ENCODE data around the gene DGUOK. TPM values are rescaled to one million over a fixed set of nuclear protein-coding genes. Genes with fewer than 3 reads are reported as not detected.
A peak's percentile ranks its signal among the peaks of the same experiment; 100 is the strongest.
"Not testable (repeated sequence)": the region's sequence is repeated elsewhere in the genome, so short reads cannot be mapped to it uniquely, and the experiment has no call there.

The DGUOK gene
- total RNA-seq (51.6 and 54.3 TPM in 2 replicates), polyA plus RNA-seq (83.2 and 93.7 TPM in 2 replicates), polyA minus RNA-seq (ENCODE audit: low replicate concordance) (39.6 and 40.5 TPM in 2 replicates)
- 96.7 and 104 TPM in 2 replicates for polyA plus RNA-seq (2012)

DNA sequence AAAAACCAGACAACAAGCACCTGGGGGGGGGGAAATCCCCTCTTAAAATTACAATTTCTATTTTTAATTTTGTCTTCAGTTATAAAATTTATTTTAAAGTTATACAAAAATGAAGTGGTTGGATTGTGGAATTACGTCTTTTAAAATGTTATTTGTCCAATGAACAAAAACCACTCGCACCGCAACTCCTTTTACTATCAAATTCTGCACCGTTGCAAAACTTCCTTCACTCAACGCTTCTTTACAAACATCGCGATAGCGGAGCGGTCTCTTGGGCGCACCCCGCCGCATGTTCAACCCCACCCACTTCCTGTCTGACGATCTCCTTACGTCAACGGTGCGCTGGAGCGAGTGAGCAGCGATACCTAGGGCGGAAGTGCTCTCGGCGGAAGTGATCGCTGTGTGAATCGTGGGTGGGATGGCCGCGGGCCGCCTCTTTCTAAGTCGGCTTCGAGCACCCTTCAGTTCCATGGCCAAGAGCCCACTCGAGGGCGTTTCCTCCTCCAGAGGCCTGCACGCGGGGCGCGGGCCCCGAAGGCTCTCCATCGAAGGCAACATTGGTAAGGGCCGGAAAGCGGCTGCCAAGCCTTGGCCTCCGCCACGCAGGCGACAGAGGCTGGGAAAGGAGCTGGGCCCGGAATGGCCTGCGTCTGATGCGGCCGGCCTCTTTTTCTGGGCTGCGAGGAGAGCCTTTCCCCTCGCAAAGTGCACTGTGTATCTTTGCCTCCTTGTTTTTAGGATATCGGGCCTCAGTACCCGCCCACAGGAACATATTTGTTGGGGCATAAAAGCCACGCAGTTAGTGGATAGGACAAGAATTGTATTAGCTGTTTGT, at the start of gene DGUOK:
TSS of gene DGUOK (plus strand) at position 388 of the 835 bp plus-strand sequence. CDS start at position 419, 31 bp downstream.
- Histone ChIP-seq H3K4me3 (replicated peaks in 1 of 4; ENCODE audit: control extremely low read depth in 1 of 4, insufficient read depth in 1 of 4, low read depth in 3 of 4, low read length in 4 of 4) (peak within 1 kb of the TSS; percentile 33 to 97 (median 70)), H3K79me2 (ENCODE audit: control insufficient read depth, insufficient read depth, low read length) (peaks cover 40% of the 10 kb centered on the region), H2AFZ (ENCODE audit: low read length) (peak within 1 kb of the TSS; percentile 5), H4K20me1 (ENCODE audit: control insufficient read depth, extremely low read depth, insufficient read depth, low read length) (no peaks in the 10 kb centered on the region), H3K9me3 (ENCODE audit: control insufficient read depth, insufficient read depth, low read depth, low read length) (no peaks in the 10 kb centered on the region), H3K27me3 (ENCODE audit: control insufficient read depth, insufficient read depth, low read length) (no peaks in the 10 kb centered on the region), H3K4me2 (ENCODE audit: extremely low read depth, insufficient read depth, low read length) (peak within 1 kb of the TSS; percentile 62), H3K36me3 (ENCODE audit: control insufficient read depth, insufficient read depth, low read length) (no peaks in the 10 kb centered on the region), H3K4me1 (ENCODE audit: control insufficient read depth, extremely low read depth, insufficient read depth, low read length) (peaks cover 2% of the 10 kb centered on the region), H3K27ac (ENCODE audit: insufficient read depth, low read length) (peak within 1 kb of the TSS; percentile 82), H3K9ac (ENCODE audit: insufficient read depth, low read length) (peak within 1 kb of the TSS; percentile 89)
- TF ChIP-seq, protein P1, sequence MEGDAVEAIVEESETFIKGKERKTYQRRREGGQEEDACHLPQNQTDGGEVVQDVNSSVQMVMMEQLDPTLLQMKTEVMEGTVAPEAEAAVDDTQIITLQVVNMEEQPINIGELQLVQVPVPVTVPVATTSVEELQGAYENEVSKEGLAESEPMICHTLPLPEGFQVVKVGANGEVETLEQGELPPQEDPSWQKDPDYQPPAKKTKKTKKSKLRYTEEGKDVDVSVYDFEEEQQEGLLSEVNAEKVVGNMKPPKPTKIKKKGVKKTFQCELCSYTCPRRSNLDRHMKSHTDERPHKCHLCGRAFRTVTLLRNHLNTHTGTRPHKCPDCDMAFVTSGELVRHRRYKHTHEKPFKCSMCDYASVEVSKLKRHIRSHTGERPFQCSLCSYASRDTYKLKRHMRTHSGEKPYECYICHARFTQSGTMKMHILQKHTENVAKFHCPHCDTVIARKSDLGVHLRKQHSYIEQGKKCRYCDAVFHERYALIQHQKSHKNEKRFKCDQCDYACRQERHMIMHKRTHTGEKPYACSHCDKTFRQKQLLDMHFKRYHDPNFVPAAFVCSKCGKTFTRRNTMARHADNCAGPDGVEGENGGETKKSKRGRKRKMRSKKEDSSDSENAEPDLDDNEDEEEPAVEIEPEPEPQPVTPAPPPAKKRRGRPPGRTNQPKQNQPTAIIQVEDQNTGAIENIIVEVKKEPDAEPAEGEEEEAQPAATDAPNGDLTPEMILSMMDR (conservative IDR thresholded peaks at IDR 0.05 in 1 of 2, IDR thresholded peaks at IDR 0.05 in 1 of 2; ENCODE audit: low read depth in 1 of 2, low read length in 2 of 2): no peak
- TF ChIP-seq EZH2 (IDR thresholded peaks at IDR 0.05; ENCODE audit: low read length, missing control alignments): no peak
- peak; percentile 99 to 100 for DNase-seq (ENCODE audit: low read depth in 2 of 2)

DNA sequence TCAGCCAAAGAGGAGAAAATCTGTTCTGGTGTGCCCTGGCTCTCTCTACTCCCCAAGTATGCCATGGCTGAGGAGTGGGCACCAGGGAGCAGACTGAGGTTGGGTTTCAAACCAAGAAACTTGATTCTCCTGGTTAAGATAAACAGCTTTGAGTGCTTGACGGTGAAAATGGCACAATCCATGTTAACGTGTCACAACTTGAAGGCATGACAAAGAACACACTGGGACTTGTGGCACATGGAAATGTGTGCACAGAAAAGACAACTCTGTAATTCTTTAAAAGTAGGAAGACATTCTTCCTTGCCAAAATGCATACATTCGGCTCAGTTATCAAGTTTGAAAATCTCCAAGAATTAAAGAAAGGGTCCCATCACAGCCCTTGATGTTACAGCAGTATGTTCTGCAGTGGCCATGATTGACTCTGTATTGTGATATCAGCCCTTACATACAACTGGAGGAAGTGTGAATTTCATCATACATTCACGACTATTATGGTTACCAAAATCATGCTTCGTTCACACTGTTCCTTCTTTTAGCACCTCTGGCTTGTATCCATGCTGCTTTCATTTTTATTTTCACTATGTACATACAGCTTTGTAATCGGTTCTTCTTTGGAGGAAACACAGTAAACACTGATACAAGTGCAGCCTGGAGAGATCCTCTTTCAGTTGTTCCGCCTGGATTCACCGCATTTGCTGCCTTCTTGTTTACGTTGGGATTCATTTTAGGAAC, 49.4 kb upstream of the DGUOK start:
- Histone ChIP-seq H3K9ac (ENCODE audit: insufficient read depth, low read length) (no peak overlapping the region), H3K27ac (ENCODE audit: insufficient read depth, low read length) (no peak overlapping the region), H3K27me3 (ENCODE audit: control insufficient read depth, insufficient read depth, low read length) (no peaks in the 10 kb centered on the region), H3K79me2 (ENCODE audit: control insufficient read depth, insufficient read depth, low read length) (no peaks in the 10 kb centered on the region), H3K4me3 (replicated peaks in 1 of 4; ENCODE audit: control extremely low read depth in 1 of 4, insufficient read depth in 1 of 4, low read depth in 3 of 4, low read length in 4 of 4) (no peak overlapping the region), H3K36me3 (ENCODE audit: control insufficient read depth, insufficient read depth, low read length) (no peaks in the 10 kb centered on the region), H3K4me2 (ENCODE audit: extremely low read depth, insufficient read depth, low read length) (no peak overlapping the region), H2AFZ (ENCODE audit: low read length) (no peak overlapping the region), H4K20me1 (ENCODE audit: control insufficient read depth, extremely low read depth, insufficient read depth, low read length) (no peaks in the 10 kb centered on the region), H3K4me1 (ENCODE audit: control insufficient read depth, extremely low read depth, insufficient read depth, low read length) (no peaks in the 10 kb centered on the region), H3K9me3 (ENCODE audit: control insufficient read depth, insufficient read depth, low read depth, low read length) (no peaks in the 10 kb centered on the region)
- DNase-seq (ENCODE audit: low read depth in 2 of 2): no peak
- TF ChIP-seq, protein P1 (conservative IDR thresholded peaks at IDR 0.05 in 1 of 2, IDR thresholded peaks at IDR 0.05 in 1 of 2; ENCODE audit: low read depth in 1 of 2, low read length in 2 of 2): no peak
- TF ChIP-seq EZH2 (IDR thresholded peaks at IDR 0.05; ENCODE audit: low read length, missing control alignments): no peak

DNA sequence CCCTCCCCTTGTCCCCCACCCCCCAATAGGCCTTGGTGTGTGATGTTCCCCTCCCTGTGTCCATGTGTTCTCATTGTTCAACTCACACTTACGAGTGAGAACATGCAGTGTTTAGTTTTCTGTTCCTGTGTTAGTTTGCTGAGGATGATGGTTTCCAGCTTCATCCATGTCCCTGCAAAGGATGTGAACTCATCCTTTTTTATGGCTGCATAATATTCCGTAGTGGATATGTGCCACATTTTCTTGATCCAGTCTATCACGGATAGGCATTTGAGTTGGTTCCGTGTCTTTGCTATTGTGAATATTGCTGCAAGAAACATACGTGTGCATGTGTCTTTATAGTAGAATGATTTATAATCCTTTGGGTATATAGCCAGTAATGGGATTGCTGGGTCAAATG, 48.7 kb upstream of the DGUOK start:
- H3K4me1 ChIP-seq (ENCODE audit: control insufficient read depth, extremely low read depth, insufficient read depth, low read length); H3K27me3 ChIP-seq (ENCODE audit: control insufficient read depth, insufficient read depth, low read length); H4K20me1 ChIP-seq (ENCODE audit: control insufficient read depth, extremely low read depth, insufficient read depth, low read length); H3K9me3 ChIP-seq (ENCODE audit: control insufficient read depth, insufficient read depth, low read depth, low read length); H2AFZ ChIP-seq (ENCODE audit: low read length); H3K27ac ChIP-seq (ENCODE audit: insufficient read depth, low read length); H3K9ac ChIP-seq (ENCODE audit: insufficient read depth, low read length); DNase-seq (ENCODE audit: low read depth in 2 of 2); H3K79me2 ChIP-seq (ENCODE audit: control insufficient read depth, insufficient read depth, low read length); H3K36me3 ChIP-seq (ENCODE audit: control insufficient read depth, insufficient read depth, low read length); H3K4me3 ChIP-seq (replicated peaks in 1 of 4; ENCODE audit: control extremely low read depth in 1 of 4, insufficient read depth in 1 of 4, low read depth in 3 of 4, low read length in 4 of 4); H3K4me2 ChIP-seq (ENCODE audit: extremely low read depth, insufficient read depth, low read length): not testable (repeated sequence)

Data from fibroblast of lung (primary cell).